Activated naive CD4-positive, alpha-beta T cell treated with anti-CD3 and anti-CD28 coated beads, Interleukin-2, amount 10 ng/mL, durations not matched to agents 5 hours and 36 hours (primary cell): ENCODE measurements around the gene CASP14. TPM values are rescaled to one million over a fixed set of nuclear protein-coding genes. Genes with fewer than 3 reads are reported as not detected.

Experiments used
- total RNA-seq, 2 experiments: library from RNA; stranded (reverse); gene quantifications; one replicate each; pipeline ENCODE4 v1.2.3, GENCODE V29; 2021

The CASP14 gene
- not detected for total RNA-seq

GRCh38 chr19:15048885-15049541 lies at the start of gene CASP14:
Gene CASP14 (plus strand): TSS chr19:15049480. CDS start chr19:15052252, 2,772 bp downstream.

GRCh38 chr19:15081911-15082310 lies 32.6 kb downstream of the CASP14 start, which contains the start of gene OR1I1:
Gene OR1I1 (plus strand): TSS chr19:15082211. CDS start chr19:15087066, 4,855 bp downstream.

GRCh38 chr19:15107061-15108010 lies 58.1 kb downstream of the CASP14 start, which contains the start of gene SYDE1:
Gene SYDE1 (plus strand): TSS chr19:15107401. CDS start chr19:15107434, 33 bp downstream.

Other genes with a start within 250 kb of the CASP14 start
- gene OR7A5, start 214.3 kb upstream of the CASP14 start, total RNA-seq: not detected
- gene OR7C1, start 214.3 kb upstream of the CASP14 start, total RNA-seq: not detected
- not detected for gene OR7A10, start 200.6 kb upstream of the CASP14 start, total RNA-seq
- gene OR7A17, start 163.3 kb upstream of the CASP14 start, total RNA-seq: not detected
- gene OR7C2, start 108.0 kb upstream of the CASP14 start, total RNA-seq: not detected
- gene SLC1A6, start 69.6 kb upstream of the CASP14 start, total RNA-seq: not detected
- gene OR1I1, start 32.7 kb downstream of the CASP14 start, total RNA-seq: not detected
- under 1 TPM in 1 of 2 experiments, not detected in 1; 0.30 TPM for gene SYDE1, start 57.9 kb downstream of the CASP14 start, total RNA-seq
- gene NOTCH3, start 151.5 kb downstream of the CASP14 start, total RNA-seq: under 1 TPM in 1 of 2 experiments, not detected in 1; 0.12 TPM
- under 1 TPM in 1 of 2 experiments, not detected in 1; 0.19 TPM for gene EPHX3, start 183.0 kb downstream of the CASP14 start, total RNA-seq